Common myeloid progenitor, CD34-positive (primary cell): ENCODE results near the gene DNAH17.

Experiments
- CTCF ChIA-PET: fragments of 350-600 bp; sonication (Branson Sonifier 250); formaldehyde crosslinking; loops from one replicate; lab custom pipeline; 2021; ENCODE audit warnings: antibody characterized with exemption; lab: Charles Lee
- POLR2A ChIA-PET: fragments of 350-600 bp; sonication (Branson Sonifier 250); formaldehyde crosslinking; loops from one replicate; lab custom pipeline; 2021; ENCODE audit warnings: antibody characterized with exemption; lab: Charles Lee
- DNase-seq, 3 donors: peaks; one replicate each; pipeline versions ENCODE4 v3.0.0 to v3.0.0-alpha.2; 2013
- H3K27ac ChIP-seq, 2 experiments: 1 replicate in 1 of 2; 2 replicates in 1 of 2; pipeline ENCODE4 v1.7.0; 2013; ENCODE audit warnings: inconsistent platforms in 2 of 2, low read length in 2 of 2, mild to moderate bottlenecking in 2 of 2, low read depth in 1 of 2, moderate library complexity in 1 of 2; ENCODE audit not compliant: severe bottlenecking in 2 of 2, insufficient read depth in 1 of 2, poor library complexity in 1 of 2
- H3K27me3 ChIP-seq, 5 experiments: replicated peaks in 2 of 5; 1 replicate in 3 of 5; 2 replicates in 2 of 5; pipeline versions ENCODE4 v1.6.1 to v1.7.0; 2013; ENCODE audit warnings: low read length in 4 of 5, mild to moderate bottlenecking in 2 of 5, moderate library complexity in 2 of 5, inconsistent platforms in 1 of 5; ENCODE audit not compliant: insufficient read depth in 5 of 5, control insufficient read depth in 4 of 5
- H3K36me3 ChIP-seq, 4 experiments: 1 replicate in 2 of 4; 2 replicates in 2 of 4; pipeline versions ENCODE4 v1.6.1 to v1.7.0; 2013; ENCODE audit warnings: low read length in 3 of 4, control low read depth in 1 of 4, mild to moderate bottlenecking in 1 of 4; ENCODE audit not compliant: control insufficient read depth in 4 of 4, insufficient read depth in 4 of 4
- H3K4me1 ChIP-seq, 4 experiments: 1 replicate in 3 of 4; 2 replicates in 1 of 4; pipeline versions ENCODE4 v1.6.1 to v1.7.1; 2013; ENCODE audit warnings: low read length in 3 of 4, mild to moderate bottlenecking in 3 of 4, control low read depth in 1 of 4, inconsistent platforms in 1 of 4, moderate library complexity in 1 of 4; ENCODE audit not compliant: control insufficient read depth in 4 of 4, insufficient read depth in 4 of 4; ENCODE audit errors: control extremely low read depth in 1 of 4
- H3K4me3 ChIP-seq, 7 experiments: 1 replicate in 4 of 7; 2 replicates in 3 of 7; pipeline versions ENCODE4 v1.5.1 to v1.7.0; 2013; ENCODE audit warnings: mild to moderate bottlenecking in 7 of 7, low read length in 6 of 7, moderate library complexity in 6 of 7, inconsistent platforms in 2 of 7, low read depth in 2 of 7, control low read depth in 1 of 7; ENCODE audit not compliant: insufficient read depth in 4 of 7, control insufficient read depth in 1 of 7; ENCODE audit errors: extremely low read depth in 1 of 7
- H3K9me3 ChIP-seq, 5 experiments: 1 replicate in 4 of 5; 2 replicates in 1 of 5; pipeline versions ENCODE4 v1.6.1 to v1.7.1; 2013; ENCODE audit warnings: low read length in 4 of 5, mild to moderate bottlenecking in 2 of 5, inconsistent platforms in 1 of 5, low read depth in 1 of 5, moderate library complexity in 1 of 5; ENCODE audit not compliant: control insufficient read depth in 4 of 5, insufficient read depth in 2 of 5; ENCODE audit errors: control extremely low read depth in 1 of 5
- WGBS: methylation state at CpG from one replicate; pipeline ENCODE4 v1.1.5; 2013; ENCODE audit not compliant: insufficient coverage; 5-methylcytosine and 5-hydroxymethylcytosine counted together

Gene DNAH17

GRCh38 chr17:78530675-78531074 lies 46.5 kb downstream of the DNAH17 start:
- peaks cover 0 to 4% (median 0%) of the 10 kb centered on the region in 4 experiments for H3K4me1 ChIP-seq
- no peaks in the 10 kb centered on the region for H3K36me3 ChIP-seq
- no peak overlapping the region for H3K4me3 ChIP-seq
- no peaks in the 10 kb centered on the region for H3K27me3 ChIP-seq
- 100% methylated on average over 1 of the region's 2 CpGs for WGBS
- H3K9me3 ChIP-seq: no peaks in the 10 kb centered on the region
- ChIA-PET POLR2A (no interaction called here), CTCF (interaction anchor here (0.5 kb wide), 1 partner anchor 60 kb away, joined by 3 read pairs; no protein-coding TSS in a partner anchor)
- DNase-seq: no peak
- H3K27ac ChIP-seq: no peak overlapping the region

DNA sequence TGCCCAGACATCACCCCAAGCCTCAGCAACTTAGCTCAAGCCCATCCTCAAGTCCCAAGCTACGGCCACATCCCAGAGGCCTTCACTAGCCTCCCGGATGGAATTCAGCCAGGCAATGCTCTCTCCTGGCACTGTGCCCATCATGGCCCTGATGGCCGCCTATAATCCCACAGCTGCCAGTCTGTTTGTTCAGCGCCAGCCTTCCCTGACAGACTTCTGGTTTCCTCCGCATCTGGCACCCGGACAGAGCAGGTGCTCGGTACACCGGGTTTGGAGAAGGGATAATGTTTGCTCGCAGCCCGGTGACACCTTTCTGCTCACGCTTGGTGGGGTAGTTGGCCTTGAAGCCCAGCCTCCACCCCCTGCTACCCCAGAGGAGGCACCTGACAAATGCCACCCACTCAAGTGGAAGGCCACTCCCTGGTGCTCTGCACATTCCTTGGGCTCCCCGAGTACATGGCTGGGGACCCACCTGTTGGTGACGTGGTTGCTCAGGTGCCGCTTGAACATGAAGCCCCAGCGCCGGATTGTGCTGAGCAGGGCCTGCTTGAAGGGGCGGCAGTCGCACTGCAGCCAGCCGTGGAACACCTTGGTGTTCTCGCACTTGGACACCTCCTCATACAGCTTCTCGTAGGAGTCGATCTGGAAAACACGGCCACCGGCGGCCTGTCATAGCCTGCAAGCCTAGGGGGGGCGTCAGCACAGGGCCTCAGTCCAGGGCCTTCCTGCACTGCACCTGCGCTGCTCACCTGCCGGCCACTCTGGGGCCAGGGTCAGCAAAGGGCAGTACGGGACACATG lies 47.1 kb downstream of the DNAH17 start:
- Histone ChIP-seq H3K4me3 (no peak overlapping the region), H3K4me1 (peaks cover 0 to under 1% (median 0%) of the 10 kb centered on the region in 4 experiments), H3K27ac (no peak overlapping the region), H3K9me3 (no peaks in the 10 kb centered on the region), H3K27me3 (no peaks in the 10 kb centered on the region), H3K36me3 (no peaks in the 10 kb centered on the region)
- POLR2A ChIA-PET: no interaction called here
- WGBS: 93% methylated on average over 27 of the region's 29 CpGs
- DNase-seq: no peak
- CTCF ChIA-PET: interaction anchor here (0.5 kb wide), 1 partner anchor 59 kb away, joined by 3 read pairs; no protein-coding TSS in a partner anchor

- H3K36me3 ChIP-seq: no peaks in the 10 kb centered on the region
- no peaks in the 10 kb centered on the region for H3K4me1 ChIP-seq
- H3K27me3 ChIP-seq: no peaks in the 10 kb centered on the region
- CTCF ChIA-PET: no interaction called here
- 90% methylated on average over 10 of the region's 11 CpGs for WGBS
- no peak overlapping the region for H3K27ac ChIP-seq
- no peak for DNase-seq
- H3K4me3 ChIP-seq: no peak overlapping the region
- POLR2A ChIA-PET: no interaction called here
- H3K9me3 ChIP-seq: no peaks in the 10 kb centered on the region
Measured at GRCh38 chr17:78529251-78529650, 47.9 kb downstream of the DNAH17 start.

- 61% methylated on average over 8 of the region's 10 CpGs for WGBS
- Histone ChIP-seq H3K27ac (no peak overlapping the region), H3K4me3 (no peak overlapping the region), H3K36me3 (no peaks in the 10 kb centered on the region), H3K9me3 (no peaks in the 10 kb centered on the region), H3K4me1 (no peaks in the 10 kb centered on the region), H3K27me3 (no peaks in the 10 kb centered on the region)
- ChIA-PET POLR2A (no interaction called here), CTCF (no interaction called here)
- peak in 1 of 3 donors; percentile 2 for DNase-seq
Measured at GRCh38 chr17:78528541-78528940, 48.7 kb downstream of the DNAH17 start.

DNA sequence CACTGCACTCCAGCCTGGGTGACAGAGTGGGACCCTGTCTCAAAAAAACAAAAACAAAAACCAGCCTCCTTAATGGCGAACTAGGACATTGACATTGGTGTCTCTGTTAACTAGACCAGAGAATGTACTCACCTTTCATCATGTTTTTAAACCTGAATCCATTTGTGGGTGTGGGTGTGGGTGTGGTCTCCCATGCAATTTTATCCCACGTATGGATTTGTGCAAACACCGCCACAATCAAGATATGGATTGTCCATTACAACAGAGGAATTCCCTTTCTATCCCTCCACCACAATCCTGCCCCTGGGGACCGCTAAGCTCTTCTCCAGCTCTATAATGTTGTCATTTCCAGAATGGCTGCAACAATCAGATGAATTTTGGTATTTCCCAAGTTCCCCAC lies 49.9 kb downstream of the DNAH17 start:
- Histone ChIP-seq H3K27ac (no peak overlapping the region), H3K27me3 (no peaks in the 10 kb centered on the region), H3K4me1 (no peaks in the 10 kb centered on the region), H3K9me3 (no peaks in the 10 kb centered on the region), H3K36me3 (no peaks in the 10 kb centered on the region), H3K4me3 (no peak overlapping the region)
- DNase-seq: no peak
- ChIA-PET CTCF (no interaction called here), POLR2A (interaction anchor here (0.6 kb wide), 1 partner anchor 71 kb away, joined by 3 read pairs; no protein-coding TSS in a partner anchor)
- 92% methylated on average over 2 of the region's 4 CpGs for WGBS

- WGBS: 97% methylated on average over 29 of the region's 30 CpGs
- no peak for DNase-seq
- Histone ChIP-seq H3K27me3 (no peaks in the 10 kb centered on the region), H3K4me3 (no peak overlapping the region), H3K36me3 (no peaks in the 10 kb centered on the region), H3K27ac (no peak overlapping the region), H3K4me1 (no peaks in the 10 kb centered on the region), H3K9me3 (no peaks in the 10 kb centered on the region)
- CTCF ChIA-PET: no interaction called here
- POLR2A ChIA-PET: no interaction called here
Measured at GRCh38 chr17:78526231-78527025, 50.8 kb downstream of the DNAH17 start.
